IPS DF 4.7 (cell line): ENCODE results near the gene C19orf33.

ENCODE experiments used
- DNase-seq: peaks from one replicate; pipeline ENCODE4 v3.0.0-alpha.2; 2013; ENCODE audit warnings: low spot score; ENCODE audit errors: extremely low read depth

The C19orf33 gene

GRCh38 chr19:38308926-38309614, 5.0 kb downstream of the C19orf33 start:
- no peak for DNase-seq

GRCh38 chr19:38309615-38310278, 5.7 kb downstream of the C19orf33 start:
- DNase-seq, result no peak

GRCh38 chr19:38310279-38310670, 6.2 kb downstream of the C19orf33 start:
- no peak for DNase-seq

GRCh38 chr19:38310986-38311385, 6.9 kb downstream of the C19orf33 start:
- DNase-seq, result no peak

GRCh38 chr19:38315657-38316476, 11.8 kb downstream of the C19orf33 start, which contains the start of gene YIF1B:
Gene YIF1B (minus strand): TSS chr19:38315947. CDS start chr19:38315917, 30 bp downstream.
- no peak for DNase-seq

- DNase-seq, result no peak
Observed at GRCh38 chr19:38316477-38317067, 12.5 kb downstream of the C19orf33 start.

- no peak for DNase-seq
Observed at GRCh38 chr19:38317104-38317612, 13.1 kb downstream of the C19orf33 start.

GRCh38 chr19:38318660-38319059, 14.6 kb downstream of the C19orf33 start:
- no peak for DNase-seq

- no peak for DNase-seq
Observed at GRCh38 chr19:38319421-38320258, 15.6 kb downstream of the C19orf33 start, which contains the start of gene KCNK6. Gene KCNK6 (plus strand): TSS chr19:38319845. CDS start chr19:38319951, 106 bp downstream.

GRCh38 chr19:38320969-38321339, 16.9 kb downstream of the C19orf33 start:
- no peak for DNase-seq

- DNase-seq, result no peak
Observed at GRCh38 chr19:38321646-38322196, 17.7 kb downstream of the C19orf33 start.

GRCh38 chr19:38323291-38323690, 19.2 kb downstream of the C19orf33 start:
- no peak for DNase-seq

- DNase-seq, result no peak
Observed at GRCh38 chr19:38324431-38324830, 20.4 kb downstream of the C19orf33 start.

GRCh38 chr19:38326591-38326990, 22.5 kb downstream of the C19orf33 start:
- no peak for DNase-seq

GRCh38 chr19:38329651-38330050, 25.6 kb downstream of the C19orf33 start:
- DNase-seq, result no peak

GRCh38 chr19:38331728-38332127, 27.7 kb downstream of the C19orf33 start:
- DNase-seq, result no peak

GRCh38 chr19:38333245-38333644, 29.2 kb downstream of the C19orf33 start:
- DNase-seq, result no peak

- no peak for DNase-seq
Observed at GRCh38 chr19:38335949-38336637, 32.0 kb downstream of the C19orf33 start.

GRCh38 chr19:38336638-38337359, 32.7 kb downstream of the C19orf33 start:
- DNase-seq, result no peak
